Stimulated activated CD4-positive, alpha-beta T cell treated with anti-CD3 and anti-CD28 coated beads, Interleukin-12 subunit alpha, Interleukin-12 subunit beta, amount 100 ng/mL, for 24 hours (primary cell): Measurements from ENCODE around the gene LIPN.

Experiments used
- DNase-seq, 2 experiments: peaks; one replicate each; pipeline ENCODE4 v3.0.0-alpha.2; 2020; ENCODE audit warnings: low read depth in 2 of 2

LIPN gene

DNA sequence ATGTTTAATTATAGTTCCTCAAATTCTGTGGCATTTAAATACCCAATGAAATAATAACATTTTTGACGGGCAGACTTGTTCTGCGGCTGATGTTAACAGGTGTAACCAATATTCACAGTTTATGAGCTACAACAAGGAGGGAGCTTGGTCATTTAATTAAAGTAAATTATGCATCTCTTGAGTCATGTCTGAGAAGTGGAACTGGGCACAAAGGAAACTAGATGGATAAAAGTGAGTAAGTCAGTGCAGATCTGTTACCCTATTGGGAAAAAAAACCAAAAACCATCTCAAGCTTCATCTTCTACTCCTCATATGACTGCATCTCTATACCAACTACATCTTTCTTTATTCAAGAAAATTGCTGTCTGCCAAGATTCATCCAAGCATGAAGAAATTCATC lies 67.9 kb downstream of the LIPN start:
- no peak for DNase-seq

DNA sequence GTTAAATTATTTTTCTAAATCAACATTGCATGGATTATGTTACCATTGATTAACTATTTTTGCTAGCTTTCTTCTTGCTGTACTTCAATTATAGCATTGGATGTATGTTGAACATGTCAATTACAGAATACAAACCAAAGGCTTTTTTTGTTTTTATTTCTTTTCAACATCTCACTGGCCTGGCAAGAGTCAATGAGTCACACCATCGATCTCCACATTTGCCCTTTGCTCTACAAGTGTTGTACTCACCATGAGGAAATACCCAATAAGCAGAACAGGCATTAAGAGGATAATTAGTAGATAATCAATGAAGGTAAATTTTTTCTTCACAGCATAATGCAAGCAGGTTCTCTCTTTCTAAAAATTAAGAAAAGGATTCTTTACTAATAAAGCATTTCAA lies 68.5 kb downstream of the LIPN start:
- DNase-seq = no peak
